ENCODE results near the gene MPDZ.

MPDZ gene

GRCh38 chr9:13131991-13132390, 147.5 kb downstream of the MPDZ start:
- no peak for DNase-seq

GRCh38 chr9:13131416-13131815, 148.1 kb downstream of the MPDZ start:
- DNase-seq, result no peak

GRCh38 chr9:13128266-13128860, 151.1 kb downstream of the MPDZ start:
- DNase-seq, result no peak

- DNase-seq, result peak; percentile 49
Observed at GRCh38 chr9:13127131-13127530, 152.4 kb downstream of the MPDZ start.

- no peak for DNase-seq
Observed at GRCh38 chr9:13125261-13125660, 154.2 kb downstream of the MPDZ start.

- DNase-seq, result no peak
Observed at GRCh38 chr9:13122756-13123369, 156.6 kb downstream of the MPDZ start.

GRCh38 chr9:13118313-13118712, 161.2 kb downstream of the MPDZ start:
- DNase-seq, result no peak

- DNase-seq, result no peak
Observed at GRCh38 chr9:13116292-13116691, 163.2 kb downstream of the MPDZ start.

GRCh38 chr9:13113751-13114150, 165.7 kb downstream of the MPDZ start:
- DNase-seq, result no peak

- DNase-seq, result no peak
Observed at GRCh38 chr9:13113216-13113615, 166.3 kb downstream of the MPDZ start.

- no peak for DNase-seq
Observed at GRCh38 chr9:13111778-13112177, 167.7 kb downstream of the MPDZ start.

GRCh38 chr9:13110766-13111417, 168.6 kb downstream of the MPDZ start:
- DNase-seq, result peak; percentile 40

GRCh38 chr9:13109781-13110180, 169.7 kb downstream of the MPDZ start:
- no peak for DNase-seq

GRCh38 chr9:13107008-13107407, 172.5 kb downstream of the MPDZ start:
- no peak for DNase-seq

GRCh38 chr9:13100914-13101572, 178.4 kb downstream of the MPDZ start:
- no peak for DNase-seq

GRCh38 chr9:13095056-13095455, 184.4 kb downstream of the MPDZ start:
- DNase-seq, result no peak

GRCh38 chr9:13090628-13091027, 188.9 kb downstream of the MPDZ start:
- peak; percentile 39 for DNase-seq

GRCh38 chr9:13089666-13090065, 189.8 kb downstream of the MPDZ start:
- DNase-seq, result no peak

GRCh38 chr9:13088720-13089427, 190.6 kb downstream of the MPDZ start:
- peak; percentile 83 for DNase-seq

GRCh38 chr9:13083963-13084528, 195.4 kb downstream of the MPDZ start:
- DNase-seq, result no peak

GRCh38 chr9:13083366-13083765, 196.1 kb downstream of the MPDZ start:
- no peak for DNase-seq

GRCh38 chr9:13082796-13083195, 196.7 kb downstream of the MPDZ start:
- DNase-seq, result no peak

GRCh38 chr9:13078164-13078563, 201.3 kb downstream of the MPDZ start:
- no peak for DNase-seq

All from right hindlimb (tissue), 1 donor.